Activated CD4-positive, CD25-positive, alpha-beta regulatory T cell treated with anti-CD3 and anti-CD28 coated beads, Interleukin-2, amount 50 U/mL, for 16 hours (primary cell): Measurements from ENCODE around the gene DDX10.
"Not testable (repeated sequence)": the region's sequence is repeated elsewhere in the genome, so short reads cannot be mapped to it uniquely, and the experiment has no call there.

Experiments used
- DNase-seq: peaks from one replicate; pipeline ENCODE4 v3.0.0-alpha.2; 2020; ENCODE audit warnings: low read depth, low spot score

The DDX10 gene

DNA sequence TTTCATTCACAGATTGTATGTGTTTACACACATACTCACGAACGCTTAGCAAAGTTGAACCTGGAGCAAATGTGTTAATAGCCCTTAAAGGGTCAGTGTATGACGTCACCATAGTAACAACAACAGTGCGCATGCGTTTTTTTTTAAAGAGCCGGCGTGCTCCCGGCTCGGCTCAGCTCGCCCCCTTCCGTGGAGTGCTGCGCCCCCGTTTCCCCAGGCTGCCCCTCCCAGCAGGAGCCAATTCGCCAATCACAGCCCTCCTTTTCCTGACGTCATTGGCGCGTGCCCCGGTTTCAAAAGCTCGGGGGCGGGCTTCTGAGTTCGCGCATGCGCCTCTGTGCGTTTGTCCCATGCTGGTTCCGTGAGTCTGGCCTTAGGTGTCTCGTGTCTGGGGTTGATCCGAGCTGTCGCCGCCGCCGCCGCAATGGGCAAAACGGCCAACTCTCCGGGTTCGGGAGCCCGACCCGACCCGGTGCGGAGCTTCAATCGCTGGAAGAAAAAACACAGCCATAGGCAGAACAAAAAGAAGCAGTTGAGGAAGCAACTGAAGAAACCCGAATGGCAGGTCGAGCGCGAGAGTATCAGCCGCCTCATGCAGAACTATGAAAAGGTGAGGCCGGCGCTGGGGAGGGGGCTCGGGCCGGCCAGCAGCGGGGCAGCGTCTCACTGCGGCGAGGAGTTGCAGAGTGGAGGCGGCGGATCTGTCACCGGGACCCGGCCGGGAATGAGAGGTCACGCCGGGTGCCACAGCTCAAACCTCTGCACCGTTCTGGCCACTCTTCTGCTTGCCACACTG, at the start of gene DDX10:
TSS of gene DDX10 (plus strand) at position 340 of the 796 bp plus-strand sequence. CDS start at position 425, 85 bp downstream.
- DNase-seq, result peak; percentile 97

DNA sequence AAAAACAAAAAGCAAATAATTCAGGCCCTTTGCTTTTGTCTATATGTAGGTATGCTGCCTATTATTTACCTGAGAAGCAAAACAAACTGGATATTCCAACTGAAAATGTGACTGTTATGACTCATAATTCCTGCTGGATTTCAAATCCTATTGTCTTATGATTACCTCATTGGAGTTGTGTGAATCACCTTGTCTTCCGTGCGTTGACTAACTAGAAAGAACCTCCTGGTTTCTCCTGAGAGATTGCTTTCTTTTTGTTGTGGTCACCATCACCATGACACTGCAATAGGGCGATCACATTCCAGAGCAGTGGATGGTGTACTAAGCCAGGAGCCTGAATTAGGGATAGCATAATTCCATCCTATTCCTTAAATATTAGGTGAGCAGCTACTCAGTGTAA, 48.3 kb upstream of the DDX10 start:
- no peak for DNase-seq

DNA sequence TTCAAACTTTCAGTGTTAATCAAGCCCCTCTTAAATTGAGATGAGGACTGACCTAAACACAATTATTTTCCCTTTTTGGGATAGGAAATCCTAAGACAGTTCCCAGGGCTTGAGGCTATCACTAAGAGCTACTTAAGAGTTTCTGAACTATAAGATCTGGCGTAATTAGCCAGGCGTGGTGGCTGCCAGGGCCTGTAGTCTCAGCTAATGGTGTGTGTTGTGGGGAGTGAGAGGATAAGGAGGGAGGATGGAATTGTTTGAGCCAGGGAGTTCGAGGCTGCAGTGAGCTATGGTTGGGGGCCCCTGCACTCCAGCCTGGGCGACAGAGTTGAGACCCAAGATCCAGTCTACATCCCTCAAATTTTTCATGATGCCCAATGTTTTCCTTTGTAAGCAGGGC, 47.8 kb upstream of the DDX10 start:
- DNase-seq, result no peak

DNA sequence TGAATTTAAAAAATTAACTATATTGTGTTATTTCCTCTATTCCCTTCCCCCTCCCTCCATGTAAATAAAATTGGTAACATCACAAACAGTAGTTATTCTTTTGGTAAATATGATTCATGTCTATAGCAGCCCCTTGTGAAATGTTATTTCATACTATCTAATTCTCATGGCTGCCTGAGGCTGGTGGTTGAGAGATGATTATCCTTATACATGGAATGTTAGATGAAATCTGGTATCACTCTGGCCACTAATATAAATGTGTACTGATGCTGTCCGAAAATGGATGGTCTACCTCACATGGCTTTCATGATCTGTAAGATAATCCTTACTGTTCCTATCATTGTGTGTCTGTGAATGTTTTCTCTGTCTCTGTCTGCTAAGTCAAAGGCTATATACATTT, 46.3 kb upstream of the DDX10 start:
- DNase-seq, result no peak

DNA sequence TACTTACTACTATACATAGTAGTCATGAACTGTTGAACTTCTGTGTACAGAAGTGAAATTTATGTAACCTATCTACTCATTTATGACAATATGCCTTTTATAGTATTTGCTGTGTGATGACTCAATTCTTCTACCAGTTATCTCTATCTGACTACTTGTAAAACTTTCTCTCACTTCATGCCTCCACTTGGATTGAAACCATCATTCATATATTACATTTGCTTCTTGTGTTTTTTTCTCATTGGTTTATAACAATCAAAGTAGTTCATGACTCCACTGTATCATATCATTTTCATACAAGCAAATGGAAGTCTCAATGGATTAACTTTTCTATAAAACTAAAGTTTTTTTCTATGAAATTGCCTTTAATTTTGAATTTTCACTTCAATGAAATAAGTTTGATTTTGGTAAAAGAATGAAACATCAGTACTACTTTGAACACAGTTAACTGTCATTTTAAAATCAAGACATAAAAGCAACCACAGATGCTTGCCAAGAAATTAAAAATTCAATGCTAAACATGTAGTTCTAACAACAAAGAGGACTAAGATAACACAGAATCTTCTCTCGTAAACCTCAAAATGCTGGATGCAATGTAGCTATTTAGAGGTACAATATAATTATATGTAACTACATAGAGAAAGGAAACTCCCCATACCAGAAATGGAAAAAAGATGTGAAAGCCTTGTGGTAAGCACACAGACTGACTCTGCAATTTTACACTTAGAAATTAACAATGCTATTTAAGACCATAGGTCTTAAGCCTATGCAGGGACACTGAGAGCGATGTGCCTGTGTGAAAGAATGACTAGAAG, 43.7 kb upstream of the DDX10 start:
- DNase-seq, result no peak

DNA sequence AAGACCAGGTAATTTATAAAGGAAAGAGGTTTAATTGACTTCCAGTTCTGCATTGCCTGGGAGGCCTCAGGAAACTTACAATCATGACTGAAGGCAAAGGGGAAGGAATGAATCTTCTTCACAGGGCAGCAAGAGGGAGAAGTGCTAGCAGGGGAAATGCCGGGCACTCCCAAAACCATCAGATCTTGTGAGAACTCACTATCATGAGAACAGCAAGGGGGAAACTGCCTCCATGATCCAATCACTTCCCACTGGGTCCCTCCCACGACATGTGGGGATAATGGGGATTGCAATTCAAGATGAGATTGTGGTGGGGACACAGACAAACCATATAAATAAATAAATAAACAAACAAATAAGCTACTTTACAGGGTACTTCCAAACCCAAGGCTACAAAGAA, 42.5 kb upstream of the DDX10 start:
- DNase-seq, result no peak

DNA sequence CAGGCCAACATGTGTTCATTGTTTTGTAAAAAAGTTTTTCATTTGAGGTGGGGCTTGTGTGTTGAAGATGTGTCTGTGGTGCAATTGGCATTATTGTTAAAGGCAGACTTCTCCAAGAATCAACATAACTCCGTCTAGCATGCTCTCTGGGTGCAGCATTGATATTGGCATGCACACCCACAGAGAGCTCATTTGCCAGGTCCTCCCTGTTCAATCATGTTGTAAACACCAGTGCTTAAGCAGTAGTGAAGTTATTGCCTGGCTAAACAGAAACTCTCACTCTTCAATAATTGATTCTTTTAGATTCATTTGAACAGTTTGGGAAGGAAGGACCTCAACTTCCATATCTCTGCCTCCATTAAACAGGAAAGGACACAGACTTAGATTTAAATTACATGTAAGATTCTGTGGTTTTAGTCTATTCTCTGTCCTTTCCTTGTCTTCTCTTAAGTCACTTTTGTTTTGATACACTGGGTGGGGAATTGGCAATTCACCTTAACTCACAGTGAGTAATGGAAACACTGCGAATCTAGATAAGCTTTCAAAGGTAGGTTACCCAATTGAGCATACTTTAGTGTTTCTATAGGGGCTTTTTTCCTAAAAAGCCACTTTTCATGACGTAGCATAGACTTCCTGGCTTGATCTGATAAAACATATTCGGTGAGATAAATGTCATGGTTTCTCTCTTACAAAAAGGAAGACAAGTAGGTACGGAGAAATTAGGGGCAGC, 40.5 kb upstream of the DDX10 start:
- DNase-seq, result no peak

DNA sequence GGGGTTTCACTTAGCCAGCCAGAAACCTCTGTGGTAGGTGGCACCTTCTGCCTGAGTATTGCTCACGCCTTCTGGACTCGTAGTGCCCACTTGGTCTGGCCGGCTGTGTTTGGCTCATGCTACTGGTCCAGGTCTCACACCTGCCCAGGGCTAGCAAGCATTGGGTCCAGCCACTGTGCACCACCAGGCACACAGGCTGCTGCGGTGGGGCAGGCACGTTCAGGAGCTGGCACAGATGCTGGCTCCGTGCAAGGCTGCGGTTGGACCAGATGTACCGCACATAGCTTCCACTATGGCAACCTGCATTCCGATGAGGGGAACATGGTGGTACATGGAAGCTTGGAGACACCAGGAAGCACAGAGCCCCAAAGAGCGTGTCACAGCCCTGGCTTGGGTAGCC, 36.5 kb upstream of the DDX10 start:
- no peak for DNase-seq

DNA sequence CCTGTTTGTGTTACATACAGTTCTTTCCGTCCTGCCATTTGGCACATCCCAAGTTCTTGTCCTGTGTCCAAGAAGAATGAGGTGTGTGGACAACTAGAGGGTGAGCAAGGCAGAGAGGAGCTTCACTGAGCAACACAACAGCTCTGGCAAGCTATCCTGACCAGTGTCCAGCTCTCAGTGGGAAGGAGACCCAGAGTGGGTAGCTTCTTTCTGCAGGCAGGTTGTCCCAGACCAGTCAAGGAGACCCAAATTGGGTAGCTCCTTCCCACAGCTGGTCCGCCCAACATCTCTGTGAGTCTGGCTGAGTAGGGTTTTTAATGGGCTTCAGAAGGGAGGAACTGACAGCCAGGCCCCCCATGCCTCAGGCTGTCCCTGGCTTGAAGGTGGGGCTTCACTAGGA, 36.1 kb upstream of the DDX10 start:
- DNase-seq, result no peak

DNA sequence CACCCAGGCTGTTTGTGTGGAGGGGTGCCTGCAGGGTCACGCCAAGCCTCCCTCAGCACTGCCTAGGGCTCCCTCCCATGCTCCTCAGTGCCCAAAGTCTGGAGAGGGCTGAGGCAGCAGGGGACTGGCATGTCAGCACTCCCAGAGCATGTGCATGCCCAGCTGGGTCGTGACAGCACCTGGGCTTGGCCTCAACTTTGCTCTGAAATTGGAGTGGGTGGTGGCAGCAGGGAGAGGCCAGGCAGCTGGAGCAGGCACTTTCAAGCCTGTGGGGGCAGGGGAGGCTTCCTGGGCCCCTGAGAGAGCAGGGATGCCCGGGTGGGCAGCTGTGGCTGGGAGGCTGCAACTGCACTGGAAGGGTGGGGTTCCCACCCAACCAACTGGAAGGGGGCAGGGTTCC, 35.6 kb upstream of the DDX10 start:
- no peak for DNase-seq

DNA sequence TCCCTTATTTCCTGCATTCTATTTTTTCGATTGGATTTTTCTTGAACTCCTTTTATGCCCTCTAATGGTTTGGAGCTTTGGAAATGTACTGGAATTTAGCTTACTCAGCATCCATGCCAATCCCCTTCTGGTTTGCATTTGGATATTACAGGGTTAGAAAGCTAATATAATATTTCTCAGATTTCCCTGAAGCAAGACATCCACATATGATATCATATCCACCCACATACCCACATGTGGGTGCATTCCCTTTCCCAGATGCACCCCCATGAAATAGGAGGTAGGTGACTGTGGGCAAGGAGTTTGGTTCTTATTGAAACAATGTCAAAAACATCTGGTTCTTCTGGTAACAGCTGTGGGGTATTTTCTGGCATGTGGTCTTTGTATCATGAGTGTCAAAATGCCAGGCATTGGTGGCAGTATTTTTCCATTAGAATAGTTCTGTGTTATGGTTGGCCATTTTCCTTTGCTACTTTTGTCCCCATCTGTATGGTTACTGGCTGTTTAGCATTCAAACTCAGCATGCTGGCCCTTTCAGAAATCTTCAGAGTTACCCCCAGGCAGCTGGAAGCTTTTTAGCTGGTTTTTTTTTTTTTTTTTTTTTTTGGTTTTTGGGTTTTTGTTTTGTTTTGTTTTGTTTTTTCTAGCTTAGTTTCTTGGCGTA, 32.7 kb upstream of the DDX10 start:
- no peak for DNase-seq

DNA sequence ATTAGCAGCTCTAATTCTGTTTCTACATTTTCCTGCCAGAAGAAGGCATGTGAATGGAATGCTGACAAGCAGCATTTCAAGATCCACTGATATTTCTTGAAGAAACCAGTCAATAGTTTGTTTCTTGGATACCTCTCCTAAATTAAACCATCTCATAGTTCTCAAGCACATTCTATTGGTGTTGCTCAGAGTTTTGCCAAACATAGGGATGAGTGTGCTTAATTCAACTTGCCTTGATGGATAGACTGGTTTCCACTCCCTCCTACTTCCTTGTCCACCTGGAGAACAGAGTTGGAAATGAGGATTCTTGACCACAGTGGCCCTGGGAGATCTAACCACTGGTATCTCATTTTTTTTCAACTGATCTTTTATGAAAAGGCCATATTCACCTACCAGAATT, 29.8 kb upstream of the DDX10 start:
- no peak for DNase-seq

DNA sequence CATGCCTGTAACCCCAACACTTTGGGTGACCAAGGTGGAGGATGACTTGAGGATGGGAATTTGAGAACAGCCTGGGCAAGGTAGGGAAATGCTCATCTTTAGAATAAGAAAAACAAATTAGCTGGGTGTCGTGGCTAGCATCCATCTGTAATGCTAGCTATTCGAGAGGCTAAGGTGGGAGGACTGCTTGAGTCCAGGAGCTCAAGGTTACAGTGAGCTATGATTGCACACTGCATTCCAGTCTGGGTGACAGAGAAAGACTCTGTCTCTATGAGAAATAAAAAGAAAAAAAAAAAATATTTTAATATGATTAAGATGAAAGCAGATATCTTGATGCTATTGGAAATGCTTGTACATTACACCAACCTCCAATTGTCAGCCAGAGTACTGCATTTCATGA, 28.6 kb upstream of the DDX10 start:
- DNase-seq, result no peak

DNA sequence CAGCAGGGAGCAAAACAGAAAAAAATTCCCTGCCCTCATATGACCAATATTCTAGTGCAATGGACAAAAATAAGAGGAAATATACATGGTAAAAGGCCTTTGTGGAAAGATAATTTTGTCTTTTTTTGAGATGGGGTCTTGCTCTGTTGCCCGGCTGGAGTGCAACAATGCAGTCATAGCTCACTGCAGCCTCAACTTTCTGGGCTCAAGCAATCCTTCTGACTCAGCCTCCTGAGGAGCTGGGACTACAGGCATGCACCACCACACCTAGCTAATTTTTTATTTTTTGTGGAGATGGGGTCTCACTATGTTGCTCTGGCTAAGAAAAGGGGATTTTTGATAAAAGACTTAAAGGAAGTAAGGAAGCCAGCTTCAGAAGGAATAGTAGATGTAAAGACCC, 25.7 kb upstream of the DDX10 start:
- DNase-seq, result no peak

DNA sequence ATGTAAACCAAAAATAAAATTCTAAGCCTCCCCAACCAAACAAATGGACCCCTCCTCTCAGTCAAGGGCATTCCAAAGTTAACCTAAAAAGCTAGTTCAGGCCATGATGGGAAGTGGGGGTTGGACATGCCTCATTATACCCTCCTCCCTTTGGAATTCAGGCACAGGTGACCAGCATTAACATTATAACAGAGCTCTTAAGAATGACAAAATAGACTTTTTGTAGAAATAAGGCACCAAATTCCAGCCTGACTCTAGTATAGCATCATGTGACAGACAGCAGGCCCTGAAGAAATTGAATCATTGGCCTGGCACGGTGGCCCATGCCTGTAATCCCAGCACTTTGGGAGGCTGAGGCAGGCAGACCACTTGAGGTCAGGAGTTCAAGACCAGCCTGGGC, 23.1 kb upstream of the DDX10 start:
- not testable (repeated sequence) for DNase-seq

DNA sequence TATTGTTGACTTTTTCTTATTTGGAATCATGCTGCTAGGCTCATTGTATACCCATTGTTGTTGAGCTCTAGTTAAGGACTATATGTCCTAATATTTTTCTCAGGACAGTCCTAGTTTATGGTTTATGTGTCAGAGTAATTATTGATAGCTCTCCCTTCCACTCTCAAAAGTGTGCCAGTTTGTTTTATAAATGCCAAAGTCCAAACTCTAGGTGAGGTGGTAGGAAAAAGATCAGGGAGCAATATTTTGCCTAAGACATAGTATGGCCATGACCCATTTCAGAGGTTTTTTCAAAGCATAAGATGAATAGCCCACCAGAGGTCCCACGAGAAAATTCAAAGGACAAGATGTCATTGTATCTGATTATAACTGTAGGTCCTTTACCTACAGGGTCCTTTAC, 20.9 kb upstream of the DDX10 start:
- no peak for DNase-seq

DNA sequence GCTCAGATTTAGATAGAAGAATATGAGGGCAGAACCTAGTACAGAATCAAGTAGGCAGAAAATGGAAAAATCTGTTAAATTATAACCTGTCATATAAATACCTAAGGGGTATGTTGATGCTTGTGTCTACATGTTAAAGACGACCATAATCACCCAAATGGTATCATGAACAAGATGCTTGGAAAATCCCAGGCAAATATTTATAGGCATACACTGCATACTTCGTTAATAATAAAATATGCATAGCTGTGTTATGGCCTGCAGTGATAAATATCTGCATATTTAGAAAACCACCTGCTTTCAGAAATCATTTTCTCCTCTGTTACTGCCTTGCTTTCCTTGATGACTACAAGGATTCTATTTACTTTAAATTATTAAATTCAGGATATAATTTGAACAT, 18.9 kb upstream of the DDX10 start:
- no peak for DNase-seq

DNA sequence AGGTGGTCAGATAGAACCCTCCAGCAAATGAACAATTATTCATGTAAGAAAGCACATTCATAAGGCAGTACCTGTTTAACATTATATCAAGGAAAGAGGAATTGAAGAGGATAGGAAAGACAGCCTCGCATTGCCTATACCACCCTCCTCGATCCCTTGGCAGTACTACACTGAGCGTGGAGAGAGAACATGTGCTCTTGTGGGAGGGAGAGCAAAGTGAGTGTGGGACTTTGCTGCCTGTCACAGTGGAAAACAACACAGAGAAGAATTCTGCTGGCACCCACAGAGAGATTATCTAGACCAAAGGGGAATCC, 17.5 kb upstream of the DDX10 start:
- no peak for DNase-seq

DNA sequence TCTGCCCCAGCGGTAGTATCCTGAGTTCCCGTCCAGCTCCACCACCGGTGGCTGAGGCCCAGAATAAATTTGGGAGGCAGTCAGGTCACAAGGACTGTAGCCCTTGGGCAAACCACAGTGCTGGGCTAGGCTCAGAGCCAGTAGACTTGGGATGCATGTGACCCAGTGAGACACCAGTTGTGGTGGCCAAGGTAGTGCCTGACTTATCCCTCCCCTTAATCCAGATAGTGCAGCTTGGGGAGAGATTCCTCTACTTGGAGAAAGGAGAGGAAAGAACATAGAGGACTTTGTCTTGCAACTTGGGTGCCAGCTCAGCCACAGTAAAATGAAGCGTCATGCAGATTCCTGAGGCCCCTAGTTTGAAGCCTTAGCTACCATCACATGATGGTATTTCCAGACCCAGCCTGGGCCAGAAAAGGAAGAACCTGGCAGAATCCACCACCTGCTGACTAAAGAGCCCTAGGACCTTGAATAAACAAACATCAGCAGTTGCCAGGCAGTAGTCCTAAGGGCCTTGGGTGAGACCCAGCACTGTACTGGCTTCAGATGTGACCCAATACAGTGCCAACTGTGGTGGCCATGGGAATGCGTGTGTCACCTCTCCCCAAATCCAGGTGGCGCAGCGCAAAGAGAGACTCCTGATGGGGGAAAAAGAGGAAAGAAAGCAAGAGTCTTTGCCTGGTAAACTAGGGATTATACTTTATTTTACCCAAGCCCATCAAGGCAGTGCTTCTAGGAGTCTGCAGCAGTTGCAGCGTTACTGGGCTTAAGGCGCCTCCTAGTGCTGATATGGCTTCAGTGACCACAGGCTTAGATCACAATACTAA, 17.0 kb upstream of the DDX10 start:
- DNase-seq, result peak; percentile 26

DNA sequence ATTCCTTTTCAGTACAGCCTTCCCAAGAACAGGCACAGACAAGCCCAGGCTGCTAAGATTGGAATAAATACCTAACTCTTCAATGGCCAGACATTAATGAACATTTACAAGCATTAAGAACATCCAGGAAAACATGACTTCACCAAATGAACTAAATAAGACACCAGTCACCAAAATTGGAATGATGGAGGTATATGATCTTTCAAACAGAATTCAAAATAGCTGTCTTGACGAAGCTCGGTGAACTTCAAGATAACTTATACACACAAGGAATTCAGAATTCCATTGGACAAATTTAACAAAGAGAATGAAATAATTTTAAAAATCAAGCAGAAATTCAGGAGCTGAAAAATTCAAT, 16.4 kb upstream of the DDX10 start:
- no peak for DNase-seq

DNA sequence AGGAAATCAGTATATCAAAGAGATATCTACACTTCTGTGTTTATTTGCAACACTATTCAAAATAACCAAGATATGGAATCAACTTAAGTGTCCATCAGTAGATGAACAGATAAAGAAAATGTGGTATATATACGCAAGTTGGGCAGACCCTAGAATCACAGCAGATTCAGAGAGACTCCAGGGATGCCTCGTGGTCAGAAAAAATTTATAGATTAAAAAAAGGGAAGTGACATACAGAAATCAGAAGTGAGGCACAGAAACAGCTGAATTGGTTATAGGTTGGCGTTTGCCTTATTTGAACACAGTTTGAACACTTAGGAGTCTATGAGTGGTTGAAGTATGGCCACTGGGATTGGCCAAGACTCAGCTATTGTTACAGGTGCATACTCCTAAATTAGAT, 10.8 kb upstream of the DDX10 start:
- not testable (repeated sequence) for DNase-seq
